ENCODE data around the gene SSH2.

- TF ChIP-seq CTCF (IDR thresholded peaks at IDR 0.05; ENCODE audit: low read length) (no peak), EZH2phosphoT487 (IDR thresholded peaks at IDR 0.05; ENCODE audit: low read length) (no peak)
Observed at GRCh38 chr17:29597361-29598172, 332.5 kb downstream of the SSH2 start.
